SU-DHL-6 (cell line): Measurements from ENCODE around the gene MBNL1.
A peak's percentile ranks its signal among the peaks of the same experiment; 100 is the strongest.

ENCODE experiments used
- H2AFZ ChIP-seq: fragments of 200-600 bp; sonication (generic); 2 replicates; pipeline ENCODE4 v1.6.1; 2014; ENCODE audit warnings: low read depth, mild to moderate bottlenecking, moderate library complexity, mixed read lengths, antibody characterized with exemption, low read length; ENCODE audit not compliant: severe bottlenecking
- H3F3A ChIP-seq: fragments of 200-600 bp; shearing (Covaris generic); 2 replicates; pipeline ENCODE4 v1.6.0; 2016; ENCODE audit warnings: antibody characterized with exemption, mild to moderate bottlenecking; ENCODE audit not compliant: insufficient read depth
- H3K27ac ChIP-seq: fragments of 200-600 bp; sonication (generic); 2 replicates; pipeline ENCODE4 v1.5.1; 2016; ENCODE audit warnings: low read depth, mild to moderate bottlenecking, low read length, moderate library complexity, mixed read lengths
- H3K27me3 ChIP-seq: fragments of 200-600 bp; sonication (generic), shearing (Covaris generic); 2 replicates; pipeline ENCODE4 v1.6.0; 2014; ENCODE audit warnings: mild to moderate bottlenecking, low read length
- H3K36me3 ChIP-seq: fragments of 200-600 bp; sonication (generic); 2 replicates; pipeline ENCODE4 v1.6.1; 2014; ENCODE audit warnings: mild to moderate bottlenecking, low read length, mixed read lengths
- H3K4me2 ChIP-seq: fragments of 300-600, 200-600 bp; shearing (Covaris generic), sonication (generic); 2 replicates; pipeline ENCODE4 v1.6.0; 2014; ENCODE audit warnings: low read length, low read depth, mild to moderate bottlenecking; ENCODE audit not compliant: poor library complexity, severe bottlenecking
- H3K4me3 ChIP-seq: fragments of 200-600 bp; sonication (generic); 2 replicates; pipeline ENCODE4 v1.5.1; 2014; ENCODE audit warnings: antibody characterized with exemption, low read length, mild to moderate bottlenecking, mixed read lengths; ENCODE audit not compliant: insufficient read depth, poor library complexity, severe bottlenecking
- H3K79me2 ChIP-seq: fragments of 200-600 bp; sonication (generic); 2 replicates; pipeline ENCODE4 v1.6.1; 2014; ENCODE audit warnings: mild to moderate bottlenecking, low read length, moderate library complexity; ENCODE audit not compliant: insufficient read depth
- H3K9ac ChIP-seq: fragments of 200-600 bp; sonication (generic); 2 replicates; pipeline ENCODE4 v1.7.0; 2014; ENCODE audit warnings: mild to moderate bottlenecking, low read length
- H3K9me2 ChIP-seq: fragments of 200-600 bp; sonication (generic); replicated peaks from 2 replicates; pipeline ENCODE4 v1.6.1; 2014; ENCODE audit warnings: low read length; ENCODE audit not compliant: insufficient read depth
- H3K9me3 ChIP-seq: fragments of 200-600 bp; sonication (generic); 2 replicates; pipeline ENCODE4 v1.6.1; 2014; ENCODE audit warnings: low read length, mixed read lengths; ENCODE audit not compliant: insufficient read depth
- H4K20me1 ChIP-seq: fragments of 200-600 bp; sonication (generic); 2 replicates; pipeline ENCODE4 v1.6.1; 2014; ENCODE audit warnings: low read depth, mild to moderate bottlenecking, antibody characterized with exemption, low read length, moderate library complexity, mixed read lengths
- CTCF ChIP-seq: fragments of 200-600 bp; sonication (generic); IDR thresholded peaks from one replicate; pipeline ENCODE4 v1.5.1; 2017; ENCODE audit warnings: antibody characterized with exemption, mild to moderate bottlenecking, low read length, moderate library complexity; ENCODE audit not compliant: insufficient read depth, poor library complexity, severe bottlenecking
- EZH2phosphoT487 ChIP-seq: fragments of 200-600 bp; sonication (generic), shearing (Covaris generic); conservative IDR thresholded peaks from 2 replicates; pipeline ENCODE4 v1.6.1; 2018; ENCODE audit warnings: mild to moderate bottlenecking, antibody characterized with exemption, low read length, moderate library complexity, mixed read lengths

The MBNL1 gene

GRCh38 chr3:152298393-152299248 lies 29.9 kb downstream of the MBNL1 start:
- H3K27ac ChIP-seq, result peak overlapping the region; percentile 66
- H3K9ac ChIP-seq, result peak overlapping the region; percentile 26; the same call in 1 of the 2 replicates
- no peak overlapping the region for H2AFZ ChIP-seq
- no peaks in the 10 kb centered on the region for H3K9me3 ChIP-seq
- H3K36me3 ChIP-seq, result peaks cover 48% of the 10 kb centered on the region
- H3K4me3 ChIP-seq, result peak overlapping the region; percentile 42
- H3K27me3 ChIP-seq, result no peaks in the 10 kb centered on the region
- H4K20me1 ChIP-seq, result peaks cover 42% of the 10 kb centered on the region; the same call in 1 of the 2 replicates
- H3K9me2 ChIP-seq, result no peaks in the 10 kb centered on the region
- peak overlapping the region; percentile 69 for H3K4me2 ChIP-seq
- peaks cover 53% of the 10 kb centered on the region for H3F3A ChIP-seq
- H3K79me2 ChIP-seq, result peaks cover 100% of the 10 kb centered on the region
- TF ChIP-seq CTCF, result no peak
- no peak for TF ChIP-seq EZH2phosphoT487

GRCh38 chr3:152299249-152299976 lies 30.7 kb downstream of the MBNL1 start:
- no peak for TF ChIP-seq EZH2phosphoT487
- TF ChIP-seq CTCF, result no peak
- Histone ChIP-seq H3K9me3 (no peaks in the 10 kb centered on the region), H2AFZ (no peak overlapping the region), H3K27ac (peak overlapping the region; percentile 66), H3K79me2 (peaks cover 100% of the 10 kb centered on the region), H3K4me3 (peak overlapping the region; percentile 23), H3K36me3 (peaks cover 52% of the 10 kb centered on the region), H3F3A (peaks cover 61% of the 10 kb centered on the region), H4K20me1 (peaks cover 45% of the 10 kb centered on the region), H3K9me2 (no peaks in the 10 kb centered on the region), H3K27me3 (no peaks in the 10 kb centered on the region), H3K9ac (peak overlapping the region; percentile 26; the same call in 1 of the 2 replicates), H3K4me2 (peak overlapping the region; percentile 69)

DNA sequence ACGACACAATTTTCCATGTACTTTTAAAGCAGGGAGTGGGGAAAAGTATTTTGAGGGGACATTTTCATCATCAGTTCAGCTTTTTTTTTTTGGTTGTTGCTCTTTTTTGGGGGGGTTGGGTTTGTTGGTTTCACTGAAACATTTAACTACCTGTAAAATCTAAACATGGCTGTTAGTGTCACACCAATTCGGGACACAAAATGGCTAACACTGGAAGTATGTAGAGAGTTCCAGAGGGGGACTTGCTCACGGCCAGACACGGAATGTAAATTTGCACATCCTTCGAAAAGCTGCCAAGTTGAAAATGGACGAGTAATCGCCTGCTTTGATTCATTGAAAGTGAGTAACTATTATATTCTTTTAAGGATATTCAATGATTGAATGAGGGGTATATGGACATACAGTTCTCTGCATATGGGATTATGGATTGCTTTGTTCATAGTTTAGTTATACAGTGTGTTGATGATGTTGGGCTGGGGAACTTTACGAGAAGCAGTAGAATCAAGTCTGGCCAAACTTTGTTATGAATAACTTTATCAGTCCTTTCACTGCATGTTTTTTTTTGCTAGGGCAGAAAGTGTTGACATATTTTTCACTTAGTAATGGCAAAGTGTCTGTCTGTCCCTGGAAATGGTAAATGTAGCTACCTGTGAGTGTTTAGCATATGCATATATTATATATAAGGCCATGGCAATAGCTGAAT lies 31.5 kb downstream of the MBNL1 start:
- peak overlapping the region; percentile 66; the same call in 1 of the 2 replicates for H3K27ac ChIP-seq
- H3K4me3 ChIP-seq, result peak overlapping the region; percentile 23
- H3K9me3 ChIP-seq, result no peaks in the 10 kb centered on the region
- H3K27me3 ChIP-seq, result no peaks in the 10 kb centered on the region
- H3K9ac ChIP-seq, result peak overlapping the region; percentile 26; the same call in 1 of the 2 replicates
- peaks cover 100% of the 10 kb centered on the region for H3K79me2 ChIP-seq
- peaks cover 46% of the 10 kb centered on the region for H4K20me1 ChIP-seq
- no peak for TF ChIP-seq CTCF
- H3F3A ChIP-seq, result peaks cover 68% of the 10 kb centered on the region
- peaks cover 58% of the 10 kb centered on the region for H3K36me3 ChIP-seq
- no peaks in the 10 kb centered on the region for H3K9me2 ChIP-seq
- no peak overlapping the region for H2AFZ ChIP-seq
- H3K4me2 ChIP-seq, result peak overlapping the region; percentile 69
